Astrocyte (in vitro differentiated cells and primary cell): ENCODE data around the gene MAGI1. TPM values are rescaled to one million over a fixed set of nuclear protein-coding genes. Genes with fewer than 3 reads are reported as not detected.
A peak's percentile ranks its signal among the peaks of the same experiment; 100 is the strongest.

Experiments
- DNase-seq: peaks from one replicate; pipeline ENCODE4 v3.0.0-alpha.2; 2010; ENCODE audit warnings: low read depth
- FAIRE-seq: peaks from 2 replicates; lab custom pipeline; 2011; peaks lifted over from hg19 to GRCh38; lab: Jason Lieb, UNC
- H2AFZ ChIP-seq: 2 replicates; pipeline ENCODE4 v1.6.0; 2012; ENCODE audit warnings: low read depth, low read length, inconsistent platforms
- H3K27ac ChIP-seq: 2 replicates; pipeline ENCODE4 v1.5.1; 2011; ENCODE audit warnings: low read depth, low read length, inconsistent platforms
- H3K27me3 ChIP-seq: 2 replicates; pipeline ENCODE4 v1.6.0; 2011; ENCODE audit warnings: low read length, inconsistent platforms; ENCODE audit not compliant: insufficient read depth
- H3K36me3 ChIP-seq: 2 replicates; pipeline ENCODE4 v1.5.1; 2011; ENCODE audit warnings: low read length, inconsistent platforms; ENCODE audit not compliant: insufficient read depth
- H3K4me1 ChIP-seq: 2 replicates; pipeline ENCODE4 v1.5.1; 2011; ENCODE audit warnings: low read length, inconsistent platforms; ENCODE audit not compliant: insufficient read depth
- H3K4me2 ChIP-seq: 2 replicates; pipeline ENCODE4 v1.6.0; 2012; ENCODE audit warnings: low read length, inconsistent platforms
- H3K4me3 ChIP-seq: 2 replicates; pipeline ENCODE4 v1.5.1; 2011; ENCODE audit warnings: low read depth, mild to moderate bottlenecking, low read length, inconsistent platforms; ENCODE audit not compliant: insufficient read depth
- H3K79me2 ChIP-seq: 2 replicates; pipeline ENCODE4 v1.6.0; 2012; ENCODE audit warnings: mild to moderate bottlenecking, low read length, inconsistent platforms; ENCODE audit not compliant: insufficient read depth
- H3K9ac ChIP-seq: 2 replicates; pipeline ENCODE4 v1.6.0; 2012; ENCODE audit warnings: mild to moderate bottlenecking, low read length, inconsistent platforms
- H3K9me3 ChIP-seq: 2 replicates; pipeline ENCODE4 v1.5.1; 2012; ENCODE audit warnings: low read depth, mild to moderate bottlenecking, low read length, inconsistent platforms; ENCODE audit not compliant: insufficient read depth
- H4K20me1 ChIP-seq: 2 replicates; pipeline ENCODE4 v1.6.0; 2012; ENCODE audit warnings: low read length, inconsistent platforms; ENCODE audit not compliant: insufficient read depth
- H3K27ac Mint-ChIP-seq: one replicate; pipeline ENCODE4 v1.8.0; 2021; ENCODE audit warnings: mild to moderate bottlenecking, mixed read lengths; ENCODE audit not compliant: unreplicated experiment
- H3K27me3 Mint-ChIP-seq: one replicate; pipeline ENCODE4 v1.8.0; 2021; ENCODE audit warnings: low read depth, mixed read lengths; ENCODE audit not compliant: unreplicated experiment
- H3K36me3 Mint-ChIP-seq: one replicate; pipeline ENCODE4 v1.8.0; 2021; ENCODE audit warnings: low read depth, mixed read lengths; ENCODE audit not compliant: unreplicated experiment
- H3K4me1 Mint-ChIP-seq: one replicate; pipeline ENCODE4 v1.8.0; 2021; ENCODE audit warnings: low read depth, mixed read lengths; ENCODE audit not compliant: unreplicated experiment
- H3K4me3 Mint-ChIP-seq: one replicate; pipeline ENCODE4 v1.8.0; 2021; ENCODE audit warnings: mild to moderate bottlenecking, moderate library complexity, mixed read lengths; ENCODE audit not compliant: unreplicated experiment
- H3K9me3 Mint-ChIP-seq: one replicate; pipeline ENCODE4 v1.8.0; 2021; ENCODE audit warnings: mild to moderate bottlenecking, mixed read lengths; ENCODE audit not compliant: unreplicated experiment
- CTCF ChIP-seq: IDR thresholded peaks from 2 replicates; pipeline ENCODE4 v1.5.1; 2011; ENCODE audit warnings: low read depth, mild to moderate bottlenecking, inconsistent platforms, low read length, moderate library complexity; ENCODE audit not compliant: insufficient read depth
- EZH2 ChIP-seq: IDR thresholded peaks from 2 replicates; pipeline ENCODE4 v1.6.1; 2012; ENCODE audit warnings: mild to moderate bottlenecking, low read length, inconsistent platforms; ENCODE audit not compliant: insufficient read depth
- total RNA-seq: library from RNA; stranded (reverse); gene quantifications from 2 replicates; pipeline ENCODE4 v1.2.1, GENCODE V29; 2021

MAGI1 gene
- total RNA-seq, 1 donor from 2014 or later: 31.8 TPM

GRCh38 chr3:65444447-65444815 lies 594.3 kb downstream of the MAGI1 start:
- H3K27me3 Mint-ChIP-seq: no peaks in the 10 kb centered on the region
- peaks cover 4% of the 10 kb centered on the region for H3K4me1 Mint-ChIP-seq
- no peak overlapping the region for H3K27ac Mint-ChIP-seq
- Histone ChIP-seq H3K27ac (no peak overlapping the region), H3K36me3 (no peaks in the 10 kb centered on the region), H3K4me3 (no peak overlapping the region), H3K79me2 (no peaks in the 10 kb centered on the region), H4K20me1 (no peaks in the 10 kb centered on the region), H3K9ac (no peak overlapping the region), H2AFZ (no peak overlapping the region), H3K9me3 (no peaks in the 10 kb centered on the region), H3K27me3 (no peaks in the 10 kb centered on the region), H3K4me2 (no peak overlapping the region), H3K4me1 (no peaks in the 10 kb centered on the region)
- no peaks in the 10 kb centered on the region for H3K36me3 Mint-ChIP-seq
- H3K4me3 Mint-ChIP-seq: no peak overlapping the region
- TF ChIP-seq EZH2: no peak
- DNase-seq (no peak), FAIRE-seq (no peak)
- H3K9me3 Mint-ChIP-seq: no peaks in the 10 kb centered on the region

- no peaks in the 10 kb centered on the region for H3K9me3 ChIP-seq
- no peaks in the 10 kb centered on the region for H3K79me2 ChIP-seq
- H3K27me3 Mint-ChIP-seq: no peaks in the 10 kb centered on the region
- no peaks in the 10 kb centered on the region for H3K36me3 ChIP-seq
- no peak overlapping the region for H3K4me3 Mint-ChIP-seq
- no peaks in the 10 kb centered on the region for H4K20me1 ChIP-seq
- no peak overlapping the region for H3K9ac ChIP-seq
- H3K36me3 Mint-ChIP-seq: no peaks in the 10 kb centered on the region
- H3K27me3 ChIP-seq: no peaks in the 10 kb centered on the region
- no peak overlapping the region for H3K27ac ChIP-seq
- TF ChIP-seq EZH2: no peak
- TF ChIP-seq CTCF: no peak
- H3K4me2 ChIP-seq: no peak overlapping the region
- peaks cover 4% of the 10 kb centered on the region for H3K4me1 Mint-ChIP-seq
- H2AFZ ChIP-seq: no peak overlapping the region
- DNase-seq (no peak), FAIRE-seq (no peak)
- no peaks in the 10 kb centered on the region for H3K9me3 Mint-ChIP-seq
- no peak overlapping the region for H3K4me3 ChIP-seq
- no peaks in the 10 kb centered on the region for H3K4me1 ChIP-seq
- H3K27ac Mint-ChIP-seq: no peak overlapping the region
Measured at GRCh38 chr3:65443739-65444446, 594.8 kb downstream of the MAGI1 start.

GRCh38 chr3:65439641-65440284 lies 599.0 kb downstream of the MAGI1 start:
- H3K79me2 ChIP-seq: no peaks in the 10 kb centered on the region
- Mint-ChIP-seq H3K4me3 (no peak overlapping the region), H3K27me3 (no peaks in the 10 kb centered on the region), H3K27ac (no peak overlapping the region), H3K9me3 (no peaks in the 10 kb centered on the region), H3K4me1 (peaks cover 4% of the 10 kb centered on the region), H3K36me3 (peaks cover 7% of the 10 kb centered on the region)
- H4K20me1 ChIP-seq: no peaks in the 10 kb centered on the region
- H3K4me1 ChIP-seq: no peaks in the 10 kb centered on the region
- TF ChIP-seq EZH2: no peak
- TF ChIP-seq CTCF: peak; percentile 42
- FAIRE-seq (no peak), DNase-seq (peak; percentile 25)
- no peak overlapping the region for H3K4me2 ChIP-seq
- no peaks in the 10 kb centered on the region for H3K36me3 ChIP-seq
- no peaks in the 10 kb centered on the region for H3K9me3 ChIP-seq
- no peak overlapping the region for H3K9ac ChIP-seq
- no peaks in the 10 kb centered on the region for H3K27me3 ChIP-seq
- no peak overlapping the region for H2AFZ ChIP-seq
- H3K27ac ChIP-seq: no peak overlapping the region
- H3K4me3 ChIP-seq: no peak overlapping the region
